ENCODE results near the gene RBPJ. TPM values are rescaled to one million over a fixed set of nuclear protein-coding genes. Genes with fewer than 3 reads are reported as not detected.

RBPJ gene
- polyA plus RNA-seq, 1 of the 3 experiments (the other 2 are of a cell fraction), result 13.8 TPM

GRCh38 chr4:26372525-26373172 lies 51.8 kb downstream of the RBPJ start:
- peak overlapping the region; percentile 12; the same call in 1 of the 2 replicates for H3K4me2 ChIP-seq
- no peak for TF ChIP-seq POLR2AphosphoS5 (IDR thresholded peaks at IDR 0.05; ENCODE audit: low read depth, low read length)
- no peak for TF ChIP-seq EP300 (IDR thresholded peaks at IDR 0.05; ENCODE audit: borderline replicate concordance in 1 of 2, low read depth in 1 of 2, low read length in 1 of 2)
- TF ChIP-seq TAF1 (IDR thresholded peaks at IDR 0.05; ENCODE audit: borderline replicate concordance, low read depth, low read length), result no peak
- TF ChIP-seq, protein P1, sequence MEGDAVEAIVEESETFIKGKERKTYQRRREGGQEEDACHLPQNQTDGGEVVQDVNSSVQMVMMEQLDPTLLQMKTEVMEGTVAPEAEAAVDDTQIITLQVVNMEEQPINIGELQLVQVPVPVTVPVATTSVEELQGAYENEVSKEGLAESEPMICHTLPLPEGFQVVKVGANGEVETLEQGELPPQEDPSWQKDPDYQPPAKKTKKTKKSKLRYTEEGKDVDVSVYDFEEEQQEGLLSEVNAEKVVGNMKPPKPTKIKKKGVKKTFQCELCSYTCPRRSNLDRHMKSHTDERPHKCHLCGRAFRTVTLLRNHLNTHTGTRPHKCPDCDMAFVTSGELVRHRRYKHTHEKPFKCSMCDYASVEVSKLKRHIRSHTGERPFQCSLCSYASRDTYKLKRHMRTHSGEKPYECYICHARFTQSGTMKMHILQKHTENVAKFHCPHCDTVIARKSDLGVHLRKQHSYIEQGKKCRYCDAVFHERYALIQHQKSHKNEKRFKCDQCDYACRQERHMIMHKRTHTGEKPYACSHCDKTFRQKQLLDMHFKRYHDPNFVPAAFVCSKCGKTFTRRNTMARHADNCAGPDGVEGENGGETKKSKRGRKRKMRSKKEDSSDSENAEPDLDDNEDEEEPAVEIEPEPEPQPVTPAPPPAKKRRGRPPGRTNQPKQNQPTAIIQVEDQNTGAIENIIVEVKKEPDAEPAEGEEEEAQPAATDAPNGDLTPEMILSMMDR (IDR thresholded peaks at IDR 0.05), result no peak
- peak; percentile 73; the same call in 1 of the 2 replicates for TF ChIP-seq MXI1 (IDR thresholded peaks at IDR 0.05; ENCODE audit: low read depth, low read length)
- no peak for TF ChIP-seq RFX5 (IDR thresholded peaks at IDR 0.05; ENCODE audit: low read length)
- no peak for TF ChIP-seq FOSL2 (IDR thresholded peaks at IDR 0.05; ENCODE audit: borderline replicate concordance, low read depth)
- TF ChIP-seq, protein P2, sequence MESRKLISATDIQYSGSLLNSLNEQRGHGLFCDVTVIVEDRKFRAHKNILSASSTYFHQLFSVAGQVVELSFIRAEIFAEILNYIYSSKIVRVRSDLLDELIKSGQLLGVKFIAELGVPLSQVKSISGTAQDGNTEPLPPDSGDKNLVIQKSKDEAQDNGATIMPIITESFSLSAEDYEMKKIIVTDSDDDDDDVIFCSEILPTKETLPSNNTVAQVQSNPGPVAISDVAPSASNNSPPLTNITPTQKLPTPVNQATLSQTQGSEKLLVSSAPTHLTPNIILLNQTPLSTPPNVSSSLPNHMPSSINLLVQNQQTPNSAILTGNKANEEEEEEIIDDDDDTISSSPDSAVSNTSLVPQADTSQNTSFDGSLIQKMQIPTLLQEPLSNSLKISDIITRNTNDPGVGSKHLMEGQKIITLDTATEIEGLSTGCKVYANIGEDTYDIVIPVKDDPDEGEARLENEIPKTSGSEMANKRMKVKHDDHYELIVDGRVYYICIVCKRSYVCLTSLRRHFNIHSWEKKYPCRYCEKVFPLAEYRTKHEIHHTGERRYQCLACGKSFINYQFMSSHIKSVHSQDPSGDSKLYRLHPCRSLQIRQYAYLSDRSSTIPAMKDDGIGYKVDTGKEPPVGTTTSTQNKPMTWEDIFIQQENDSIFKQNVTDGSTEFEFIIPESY (IDR thresholded peaks at IDR 0.05; ENCODE audit: borderline replicate concordance, low read depth), result no peak
- TF ChIP-seq JUND (IDR thresholded peaks at IDR 0.05), result no peak
- TF ChIP-seq NFIC (IDR thresholded peaks at IDR 0.05; ENCODE audit: borderline replicate concordance), result peak; percentile 87
- TF ChIP-seq, protein P3, sequence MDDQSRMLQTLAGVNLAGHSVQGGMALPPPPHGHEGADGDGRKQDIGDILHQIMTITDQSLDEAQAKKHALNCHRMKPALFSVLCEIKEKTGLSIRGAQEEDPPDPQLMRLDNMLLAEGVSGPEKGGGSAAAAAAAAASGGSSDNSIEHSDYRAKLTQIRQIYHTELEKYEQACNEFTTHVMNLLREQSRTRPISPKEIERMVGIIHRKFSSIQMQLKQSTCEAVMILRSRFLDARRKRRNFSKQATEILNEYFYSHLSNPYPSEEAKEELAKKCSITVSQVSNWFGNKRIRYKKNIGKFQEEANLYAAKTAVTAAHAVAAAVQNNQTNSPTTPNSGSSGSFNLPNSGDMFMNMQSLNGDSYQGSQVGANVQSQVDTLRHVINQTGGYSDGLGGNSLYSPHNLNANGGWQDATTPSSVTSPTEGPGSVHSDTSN (IDR thresholded peaks at IDR 0.05), result peak; percentile 8; the same call in 1 of the 2 replicates
- TF ChIP-seq TEAD4 (IDR thresholded peaks at IDR 0.05; ENCODE audit: borderline replicate concordance, insufficient read depth), result no peak
- no peak for TF ChIP-seq YY1 (IDR thresholded peaks at IDR 0.05; ENCODE audit: low read depth)
- TF ChIP-seq GATA2 (CRISPR knock-in tag; IDR thresholded peaks at IDR 0.05), result peak; percentile 30; the same call in 1 of the 2 replicates
- peak; percentile 56 for TF ChIP-seq FOXJ3 (CRISPR knock-in tag; IDR thresholded peaks at IDR 0.05)
- peak; percentile 75; the same call in 1 of the 2 replicates for TF ChIP-seq MAX (IDR thresholded peaks at IDR 0.05; ENCODE audit: low read depth)
- 0 out of 2 replicates have a peak, but pooled peaks have one; percentile 25 for TF ChIP-seq RCOR1 (IDR thresholded peaks at IDR 0.05; ENCODE audit: low read length)
- peak; percentile 58; the same call in 1 of the 2 replicates for TF ChIP-seq TCF12 (IDR thresholded peaks at IDR 0.05)
- 0 out of 2 replicates have a peak, but pooled peaks have one; percentile 8 for TF ChIP-seq USF1 (IDR thresholded peaks at IDR 0.05; ENCODE audit: borderline replicate concordance, low read depth)
- TF ChIP-seq RAD21 (IDR thresholded peaks at IDR 0.05; ENCODE audit: low read length), result no peak
- H3K9me3 ChIP-seq, result no peaks in the 10 kb centered on the region
- WGBS (ENCODE audit: low lambda C conversion rate), result 28% methylated on average over 5 of the region's 5 CpGs
- POLR2A ChIA-PET, result no interaction called here
- no peak overlapping the region for H2AFZ ChIP-seq (ENCODE audit: low read depth)
- H3K27me3 ChIP-seq (ENCODE audit: insufficient read depth), result no peaks in the 10 kb centered on the region
- H3K9me2 ChIP-seq, result no peaks in the 10 kb centered on the region
- CTCF ChIA-PET, result interaction anchor here (1.0 to 1.6 kb wide), 3 partner anchors 10 to 42 kb away, joined by 3 to 6 read pairs (median 4); no protein-coding TSS in a partner anchor
- H3K4me3 ChIP-seq (ENCODE audit: low read depth in 2 of 2, low read length in 1 of 2), result no peak overlapping the region; a peak in 1 of 4 replicates
- no peak overlapping the region for H3K9ac ChIP-seq
- DNase-seq, result peak; percentile 51
- peaks cover 0 to 6% of the 10 kb centered on the region in 2 experiments for H3K36me3 ChIP-seq (replicated peaks in 1 of 2; ENCODE audit: control insufficient read depth in 1 of 2, insufficient read depth in 2 of 2, low read length in 1 of 2)
- H4K20me1 ChIP-seq (ENCODE audit: insufficient read depth), result no peaks in the 10 kb centered on the region; the same call in 1 of the 2 replicates
- H3K27ac ChIP-seq (ENCODE audit: low read depth in 2 of 2, low read length in 1 of 2), result peak overlapping the region; percentile 37 to 62; a peak in 3 of 4 replicates
- peaks cover 72% of the 10 kb centered on the region for H3K79me2 ChIP-seq (ENCODE audit: insufficient read depth)
- H3K4me1 ChIP-seq (ENCODE audit: control insufficient read depth in 1 of 2, insufficient read depth in 2 of 2, low read depth in 1 of 2, low read length in 1 of 2), result peaks cover 15 to 33% of the 10 kb centered on the region in 2 experiments; a peak in 3 of 4 replicates
- H3F3A ChIP-seq (replicated peaks; ENCODE audit: insufficient read depth), result peaks cover 10% of the 10 kb centered on the region
